Endothelial cell of hepatic sinusoid (primary cell): ENCODE results near the gene ARHGEF1.
"Not testable (repeated sequence)": the region's sequence is repeated elsewhere in the genome, so short reads cannot be mapped to it uniquely, and the experiment has no call there.

Source experiments
- in situ Hi-C: cut with HindIII; loops from 2 replicates; pipeline ENCODE4 v1.10.0; 2017; ENCODE audit warnings: low sequenced_read_pairs

ARHGEF1 gene

GRCh38 chr19:41862445-41862986 lies 20.5 kb upstream of the ARHGEF1 start:
- in situ Hi-C loops = no loop called here

DNA sequence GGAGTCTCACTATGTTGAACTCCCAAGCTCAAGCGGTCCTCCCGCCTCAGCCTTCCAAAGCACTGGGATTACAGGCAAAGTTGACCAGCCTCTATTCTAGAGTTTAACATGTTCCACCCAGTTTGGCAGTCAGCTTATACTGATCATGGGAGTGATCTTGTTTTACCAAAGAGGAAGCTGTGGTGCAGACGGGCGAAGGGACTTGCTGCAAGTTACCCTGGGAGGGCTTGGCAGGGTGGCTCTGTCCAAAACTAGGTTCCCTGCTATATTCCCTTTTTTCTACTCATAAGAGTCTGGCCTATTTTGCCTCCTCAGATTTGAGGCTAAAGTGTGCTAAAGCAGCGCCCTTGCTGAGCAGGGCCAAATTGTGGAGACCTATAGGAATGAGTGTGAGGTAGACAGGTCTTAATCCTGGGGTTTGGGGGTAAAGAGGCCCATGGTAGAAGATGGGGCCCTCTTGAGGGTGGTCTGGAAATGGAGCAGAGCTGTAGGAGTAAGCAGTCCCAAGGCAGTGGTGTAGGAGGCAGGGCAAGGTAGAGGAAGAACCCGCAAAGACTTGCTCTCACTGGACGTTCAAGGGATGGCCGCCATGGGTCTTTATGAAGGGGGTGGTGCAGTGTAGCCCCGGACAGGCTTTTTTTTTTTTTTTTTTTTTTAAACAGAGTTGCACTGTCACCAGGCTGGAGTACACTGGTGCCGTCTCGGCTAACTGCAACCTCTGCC lies 19.6 kb upstream of the ARHGEF1 start:
- in situ Hi-C loops = no loop called here

DNA sequence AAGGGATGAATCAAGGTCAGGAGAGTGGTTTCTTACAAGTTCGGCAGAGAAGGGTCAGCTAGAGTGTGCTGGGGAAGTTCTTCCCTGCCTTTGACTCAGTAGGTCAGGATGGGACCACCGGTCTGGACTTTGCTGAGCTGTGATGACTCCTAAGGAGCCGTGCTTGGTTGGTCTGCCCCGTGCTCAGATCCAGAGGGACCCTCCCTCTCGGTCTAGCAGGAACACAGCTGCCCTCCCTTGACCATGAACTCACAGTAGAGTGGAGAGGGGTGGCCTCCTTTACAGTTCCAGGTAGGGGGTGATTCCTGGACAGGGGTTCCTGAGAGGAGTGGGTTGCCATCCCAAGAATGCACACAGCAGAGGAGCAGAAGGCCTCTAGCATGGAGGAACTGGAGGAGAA lies 18.6 kb upstream of the ARHGEF1 start:
- in situ Hi-C loops = no loop called here

DNA sequence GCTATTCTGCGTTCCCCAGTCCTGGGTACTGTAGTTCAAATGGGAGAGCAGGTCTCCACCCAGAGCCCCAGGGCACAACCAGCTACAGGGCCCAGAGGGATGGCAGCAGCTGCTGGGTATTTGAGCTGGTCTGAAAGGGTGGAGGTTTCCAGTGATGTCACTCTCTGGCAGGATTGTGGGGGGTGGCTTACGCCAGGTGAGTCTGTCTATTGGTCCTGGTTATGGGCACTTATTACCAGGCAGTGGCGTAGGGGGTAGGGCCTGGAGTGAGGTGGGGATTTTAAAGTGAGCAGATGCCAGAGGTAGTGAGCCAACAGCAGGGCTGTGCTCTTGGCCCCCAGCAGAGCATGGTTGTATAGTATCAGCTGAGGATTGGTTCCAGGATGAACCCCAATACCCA lies 16.7 kb upstream of the ARHGEF1 start:
- in situ Hi-C loops = no loop called here

GRCh38 chr19:41868120-41868988 lies 14.6 kb upstream of the ARHGEF1 start:
- in situ Hi-C loops = no loop called here

GRCh38 chr19:41868989-41869300 lies 14.0 kb upstream of the ARHGEF1 start:
- in situ Hi-C loops = no loop called here

- in situ Hi-C loops = no loop called here
Measured at GRCh38 chr19:41869374-41869955, 13.5 kb upstream of the ARHGEF1 start.

DNA sequence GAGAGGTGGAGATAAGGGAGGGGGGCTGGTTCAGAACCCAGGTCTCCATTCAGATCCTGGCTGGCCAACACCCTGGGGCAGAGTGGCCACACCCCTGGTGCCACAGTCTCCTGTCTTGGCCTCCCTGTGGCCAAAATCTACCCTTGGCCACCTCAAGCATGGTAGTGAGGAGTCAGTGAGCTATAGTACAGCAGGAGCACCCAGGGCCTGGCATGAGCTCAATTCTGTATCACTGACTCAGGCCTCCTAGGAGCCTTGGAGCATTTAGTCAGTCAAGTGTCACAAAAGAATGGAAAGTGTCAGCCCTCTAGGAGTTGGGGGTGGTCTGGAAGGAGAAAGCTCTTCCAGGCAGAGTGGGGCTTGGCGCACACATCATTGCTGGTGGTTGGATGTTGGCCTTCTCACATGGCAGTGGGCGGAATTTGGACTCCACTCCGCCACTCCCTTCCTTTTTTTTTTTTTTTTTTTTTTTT lies 12.5 kb upstream of the ARHGEF1 start:
- in situ Hi-C loops = no loop called here

GRCh38 chr19:41871573-41872383 lies 11.2 kb upstream of the ARHGEF1 start:
- in situ Hi-C loops = no loop called here

DNA sequence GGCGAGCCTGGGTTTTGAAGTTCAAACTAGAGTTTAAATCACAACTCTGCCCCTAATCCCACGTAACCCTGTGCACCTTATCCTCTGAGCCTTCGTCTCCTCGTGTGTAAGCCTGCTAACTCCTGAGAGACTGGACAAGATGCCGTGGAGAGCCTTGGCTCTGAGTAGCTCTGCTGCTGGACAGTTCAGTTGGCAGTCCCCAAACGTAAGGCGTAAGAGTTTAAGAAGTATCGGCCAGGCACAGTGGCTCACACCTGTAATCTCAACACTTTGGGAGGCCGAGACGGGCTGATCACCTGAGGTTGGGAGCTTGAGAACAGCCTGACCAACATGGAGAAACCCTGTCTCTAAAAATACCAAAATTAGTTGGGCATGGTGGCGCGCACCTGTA lies 10.6 kb upstream of the ARHGEF1 start:
- in situ Hi-C loops = no loop called here

DNA sequence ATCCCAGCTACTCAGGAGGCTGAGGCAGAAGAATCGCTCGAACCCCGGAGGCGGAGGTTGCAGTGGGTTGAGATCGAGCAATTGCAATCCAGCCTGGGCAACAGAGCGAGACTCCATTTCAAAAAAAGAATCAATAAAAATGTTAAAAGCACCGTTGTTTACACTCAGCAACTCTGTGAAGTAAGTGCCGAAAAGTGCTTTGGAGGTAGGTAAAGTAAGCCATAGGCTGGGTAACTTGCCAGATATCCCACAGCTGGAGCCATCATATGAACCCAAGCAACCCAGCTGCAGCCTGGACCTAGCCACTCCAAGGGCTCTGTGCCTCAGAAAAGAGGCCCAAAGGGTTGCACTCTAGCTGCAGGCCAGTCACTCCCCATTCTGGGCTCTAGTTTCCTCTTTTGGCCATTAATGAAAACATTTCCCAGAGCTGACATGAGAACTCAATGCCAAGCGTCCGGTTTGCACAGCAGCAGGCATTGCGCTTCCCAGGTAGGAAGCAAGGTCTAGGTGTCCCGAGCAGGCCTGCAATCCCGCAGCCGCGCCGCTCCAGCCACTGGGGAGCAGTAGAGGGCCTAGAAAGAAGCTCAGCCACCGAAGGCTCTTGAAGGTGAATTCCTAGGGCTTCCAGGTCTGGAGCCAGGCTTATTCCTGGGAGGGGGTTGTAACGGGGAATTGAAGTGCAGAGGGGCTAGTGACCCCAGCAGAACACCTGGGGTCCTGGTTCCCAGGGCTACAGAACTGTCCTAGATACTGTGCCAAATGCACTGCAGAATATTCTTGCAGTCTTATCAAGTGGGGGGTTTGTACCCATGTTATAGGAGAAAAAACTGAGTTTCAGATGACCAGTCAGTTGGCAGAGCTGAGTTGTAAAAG lies 10.0 kb upstream of the ARHGEF1 start:
- in situ Hi-C loops = no loop called here

GRCh38 chr19:41875973-41876372 lies 7.0 kb upstream of the ARHGEF1 start:
- in situ Hi-C loops = not testable (repeated sequence)

- in situ Hi-C loops = no loop called here
Measured at GRCh38 chr19:41876847-41877832, 5.8 kb upstream of the ARHGEF1 start, which contains the start of gene CD79A. Gene CD79A (plus strand): TSS chr19:41877279. CDS start chr19:41877305, 26 bp downstream.

DNA sequence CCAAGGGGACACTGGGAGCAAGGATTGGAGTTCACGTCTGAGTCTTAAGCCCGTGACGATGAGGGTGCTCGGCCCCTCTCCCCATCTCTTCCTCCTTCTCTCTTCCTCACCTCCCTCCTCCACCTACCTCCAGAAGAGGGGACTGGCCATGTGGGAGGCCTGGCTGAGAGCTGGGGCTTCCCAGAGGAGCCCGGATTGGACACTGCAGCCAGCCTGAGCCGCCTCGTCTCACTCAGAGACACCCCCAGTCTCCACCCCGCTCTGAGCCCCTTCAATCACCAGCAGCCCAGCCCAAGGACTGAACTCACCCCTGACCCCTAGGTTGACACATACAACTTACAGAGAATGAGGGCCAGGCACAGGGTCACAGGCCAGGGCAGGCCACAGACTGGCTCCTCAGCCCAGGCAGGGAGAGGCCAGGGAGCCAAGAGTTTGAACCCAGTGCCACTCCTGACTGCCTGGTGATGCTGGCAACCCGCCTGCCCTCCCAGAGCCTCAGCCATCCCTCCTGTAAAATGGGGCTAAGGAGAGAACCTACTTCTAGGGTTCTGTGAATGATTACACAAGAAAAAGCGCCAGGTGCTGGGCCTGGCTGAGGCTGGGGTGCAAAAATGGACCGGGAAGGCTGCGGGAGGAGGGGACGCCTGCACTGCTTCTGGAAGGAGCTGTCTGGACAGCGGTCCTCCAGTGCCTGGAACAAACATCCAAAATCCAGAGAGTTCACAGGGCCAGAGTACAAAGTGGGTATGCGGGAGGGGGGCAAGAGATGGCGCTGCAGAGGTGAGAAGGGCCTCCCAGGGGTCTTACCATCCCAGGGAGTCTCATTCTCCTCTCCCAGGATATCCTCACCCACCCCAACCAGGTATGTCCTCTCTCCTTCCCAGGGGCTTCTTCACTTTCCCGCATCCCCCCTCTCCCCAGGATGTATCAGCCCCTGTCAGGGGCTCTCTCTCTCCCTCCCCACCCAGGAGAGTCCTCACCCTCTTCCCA lies 4.8 kb upstream of the ARHGEF1 start:
- in situ Hi-C loops = no loop called here

DNA sequence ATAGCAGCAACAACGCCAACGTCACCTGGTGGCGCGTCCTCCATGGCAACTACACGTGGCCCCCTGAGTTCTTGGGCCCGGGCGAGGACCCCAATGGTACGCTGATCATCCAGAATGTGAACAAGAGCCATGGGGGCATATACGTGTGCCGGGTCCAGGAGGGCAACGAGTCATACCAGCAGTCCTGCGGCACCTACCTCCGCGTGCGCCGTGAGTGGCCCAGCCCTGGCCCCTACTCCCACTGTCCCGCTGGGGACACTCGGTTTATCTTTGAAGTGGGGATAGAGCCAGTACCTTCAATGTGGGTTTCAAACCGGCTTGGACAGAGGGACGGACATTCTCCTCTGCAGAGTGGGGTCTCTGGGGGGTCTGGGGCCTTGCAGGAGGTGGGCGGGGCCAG lies 3.9 kb upstream of the ARHGEF1 start:
- in situ Hi-C loops = no loop called here

DNA sequence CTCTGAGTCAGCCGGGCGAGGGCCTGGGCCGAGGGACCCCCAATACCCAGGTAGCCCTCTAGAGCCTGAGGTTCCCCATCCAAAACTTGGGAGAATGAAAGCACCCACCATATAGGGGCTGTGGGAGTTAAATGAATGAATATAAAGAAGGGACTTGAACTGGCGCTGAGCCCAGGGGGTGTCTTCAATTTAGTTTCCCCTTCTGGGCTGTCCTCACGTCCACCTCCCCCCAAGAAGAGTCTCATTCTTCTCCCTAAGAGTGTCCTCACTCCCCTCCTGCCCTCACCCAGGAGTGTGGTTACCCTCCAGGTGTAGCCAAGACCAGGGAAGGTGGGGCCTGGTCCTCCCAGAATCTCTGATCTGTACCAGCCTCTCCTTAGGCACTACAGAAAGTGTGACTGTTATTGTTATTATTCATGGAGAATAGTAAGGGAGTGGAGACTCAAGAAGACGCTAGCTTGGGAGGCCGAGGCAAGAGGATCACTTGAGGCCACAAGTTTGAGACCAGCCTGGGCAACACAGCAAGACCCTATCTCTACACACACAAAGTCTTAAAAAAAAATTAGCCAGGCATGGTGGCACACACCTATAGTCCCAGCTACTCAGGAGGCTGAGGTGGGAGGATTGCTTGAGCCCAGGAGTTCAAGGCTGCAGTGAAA lies 3.2 kb upstream of the ARHGEF1 start:
- in situ Hi-C loops = no loop called here

DNA sequence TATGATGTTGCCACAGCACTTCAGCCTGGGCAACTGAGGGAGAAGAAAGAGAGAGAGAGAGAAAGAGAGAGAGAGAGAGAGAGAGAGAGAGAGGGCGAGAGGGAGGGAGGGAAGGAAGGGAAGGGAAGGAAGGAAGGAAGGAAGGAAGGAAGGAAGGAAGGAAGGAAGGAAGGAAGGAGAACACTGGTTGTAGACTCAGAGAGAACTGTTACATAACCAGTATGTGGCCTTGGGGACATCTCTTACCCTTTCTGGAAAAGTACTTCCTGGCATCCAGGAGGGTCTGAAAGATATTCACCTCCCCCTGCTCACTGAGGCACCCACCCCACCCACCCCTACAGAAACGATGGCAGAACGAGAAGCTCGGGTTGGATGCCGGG lies 2.7 kb upstream of the ARHGEF1 start:
- in situ Hi-C loops = no loop called here
